Measurements from ENCODE around the gene FOXO6.

FOXO6 gene

GRCh38 chr1:41409825-41410224 is 48.6 kb downstream of the FOXO6 start:
- no peak for DNase-seq (ENCODE audit: low spot score)
- TF ChIP-seq CTCF (IDR thresholded peaks at IDR 0.05; ENCODE audit: borderline replicate concordance, control extremely low read depth, extremely low read depth, insufficient read depth, missing control alignments), result no peak
- in situ Hi-C loops (cut with MboI; ENCODE audit: low sequenced_read_pairs, unreplicated experiment), result loop anchor here (10.0 kb wide), 1 partner anchor 85 kb away; no protein-coding TSS in a partner anchor

GRCh38 chr1:41410462-41410861 is 49.2 kb downstream of the FOXO6 start:
- no peak for DNase-seq (ENCODE audit: low spot score)
- in situ Hi-C loops (cut with MboI; ENCODE audit: low sequenced_read_pairs, unreplicated experiment), result loop anchor here (10.0 kb wide), 1 partner anchor 86 kb away; no protein-coding TSS in a partner anchor
- TF ChIP-seq CTCF (IDR thresholded peaks at IDR 0.05; ENCODE audit: borderline replicate concordance, control extremely low read depth, extremely low read depth, insufficient read depth, missing control alignments), result no peak

GRCh38 chr1:41411229-41411628 is 50.0 kb downstream of the FOXO6 start:
- no peak for DNase-seq (ENCODE audit: low spot score)
- in situ Hi-C loops (cut with MboI; ENCODE audit: low sequenced_read_pairs, unreplicated experiment), result loop anchor here (10.0 kb wide), 1 partner anchor 86 kb away; no protein-coding TSS in a partner anchor
- no peak for TF ChIP-seq CTCF (IDR thresholded peaks at IDR 0.05; ENCODE audit: borderline replicate concordance, control extremely low read depth, extremely low read depth, insufficient read depth, missing control alignments)

GRCh38 chr1:41412748-41413147 is 51.5 kb downstream of the FOXO6 start:
- no peak for DNase-seq (ENCODE audit: low spot score)
- no peak for TF ChIP-seq CTCF (IDR thresholded peaks at IDR 0.05; ENCODE audit: borderline replicate concordance, control extremely low read depth, extremely low read depth, insufficient read depth, missing control alignments)
- in situ Hi-C loops (cut with MboI; ENCODE audit: low sequenced_read_pairs, unreplicated experiment), result loop anchor here (10.0 kb wide), 1 partner anchor 88 kb away; no protein-coding TSS in a partner anchor

GRCh38 chr1:41413748-41414281 is 52.6 kb downstream of the FOXO6 start:
- DNase-seq (ENCODE audit: low spot score), result no peak
- TF ChIP-seq CTCF (IDR thresholded peaks at IDR 0.05; ENCODE audit: borderline replicate concordance, control extremely low read depth, extremely low read depth, insufficient read depth, missing control alignments), result no peak
- in situ Hi-C loops (cut with MboI; ENCODE audit: low sequenced_read_pairs, unreplicated experiment), result loop anchor here (10.0 kb wide), 1 partner anchor 89 kb away; no protein-coding TSS in a partner anchor

GRCh38 chr1:41414296-41414695 is 53.1 kb downstream of the FOXO6 start:
- in situ Hi-C loops (cut with MboI; ENCODE audit: low sequenced_read_pairs, unreplicated experiment), result loop anchor here (10.0 kb wide), 1 partner anchor 89 kb away; no protein-coding TSS in a partner anchor

More at GRCh38 chr1:41414296-41414695, 53.1 kb downstream of the FOXO6 start:
- no peak for DNase-seq (ENCODE audit: low spot score)
- no peak for TF ChIP-seq CTCF (IDR thresholded peaks at IDR 0.05; ENCODE audit: borderline replicate concordance, control extremely low read depth, extremely low read depth, insufficient read depth, missing control alignments)
